Liver (tissue), 3 donors: ENCODE data around the gene ATP2B3.

ENCODE experiments used
- EGR1 ChIP-seq, 2 donors: IDR thresholded peaks; 2 replicates each; pipeline ENCODE4 v1.6.1; 2016 to 2018; ENCODE audit warnings: antibody characterized with exemption in 2 of 2, low read depth in 2 of 2
- FOXA1 ChIP-seq: IDR thresholded peaks from 2 replicates; pipeline ENCODE4 v1.6.1; 2016; ENCODE audit warnings: antibody characterized with exemption
- GABPA ChIP-seq, 2 donors: IDR thresholded peaks in 1 of 2; conservative IDR thresholded peaks in 1 of 2; 2 replicates each; pipeline ENCODE4 v1.6.1; 2016; ENCODE audit warnings: antibody characterized with exemption in 2 of 2, mild to moderate bottlenecking in 1 of 2, moderate library complexity in 1 of 2
- HNF4G ChIP-seq: IDR thresholded peaks from 2 replicates; pipeline ENCODE4 v1.6.1; 2016; ENCODE audit warnings: antibody characterized with exemption
- RXRA ChIP-seq, 2 donors: IDR thresholded peaks; 2 replicates each; pipeline ENCODE4 v1.6.1; 2017 to 2018; ENCODE audit warnings: antibody characterized with exemption in 2 of 2, mild to moderate bottlenecking in 1 of 2
- SP1 ChIP-seq: IDR thresholded peaks from 2 replicates; pipeline ENCODE4 v1.6.1; 2018; ENCODE audit warnings: antibody characterized with exemption, mild to moderate bottlenecking
- TF ChIP-seq, protein P1 (sequence below): fragments of 150-350 bp; IDR thresholded peaks from 2 replicates; pipeline ENCODE4 v1.5.1; 2017; ENCODE audit warnings: improper control_type of control experiment, low read depth, low read length; ENCODE audit not compliant: missing input control
- TF ChIP-seq, protein P2 (sequence below): IDR thresholded peaks from 2 replicates; pipeline ENCODE4 v1.6.1; 2016; ENCODE audit warnings: antibody characterized with exemption
- TF ChIP-seq, protein P3 (sequence below): IDR thresholded peaks from 2 replicates; pipeline ENCODE4 v1.6.1; 2016; ENCODE audit warnings: antibody characterized with exemption
- donor health status: healthy.
- donor health status: healthy.

DNA sequence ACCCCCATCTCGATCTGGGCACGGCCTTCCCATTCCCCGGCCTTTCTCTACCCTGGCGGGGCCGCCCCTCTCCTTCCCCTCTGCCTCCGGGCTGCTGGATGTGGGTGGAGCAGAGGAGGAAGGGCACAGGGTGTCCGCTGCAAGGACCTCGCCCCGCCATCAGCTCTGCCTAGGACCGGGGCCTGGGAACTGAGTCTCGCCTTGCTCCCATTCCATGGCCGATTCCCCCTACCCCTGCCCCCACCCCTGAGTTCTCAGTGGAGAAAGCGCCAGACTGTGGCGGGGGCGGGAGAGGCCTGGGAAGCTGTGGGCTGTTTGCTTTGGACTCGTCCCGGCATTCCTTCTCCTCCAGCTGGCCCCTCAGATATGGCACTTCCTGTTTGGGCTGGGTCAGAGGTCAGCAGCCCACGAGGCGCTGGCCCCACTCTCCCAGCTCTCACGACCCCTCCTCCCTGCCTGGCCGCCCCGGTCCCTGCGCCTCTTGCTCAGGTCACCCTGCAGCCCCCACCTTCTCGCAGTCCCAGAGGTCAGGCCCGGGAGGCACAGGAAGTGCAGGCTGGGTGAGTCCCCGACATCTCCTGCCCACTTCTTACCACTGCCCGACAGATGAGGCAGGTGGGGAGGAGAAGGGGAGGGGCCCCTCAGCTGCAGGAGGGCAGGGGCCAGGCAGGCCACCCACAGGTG, 29.1 kb upstream of the ATP2B3 start:
- TF ChIP-seq, protein P1, sequence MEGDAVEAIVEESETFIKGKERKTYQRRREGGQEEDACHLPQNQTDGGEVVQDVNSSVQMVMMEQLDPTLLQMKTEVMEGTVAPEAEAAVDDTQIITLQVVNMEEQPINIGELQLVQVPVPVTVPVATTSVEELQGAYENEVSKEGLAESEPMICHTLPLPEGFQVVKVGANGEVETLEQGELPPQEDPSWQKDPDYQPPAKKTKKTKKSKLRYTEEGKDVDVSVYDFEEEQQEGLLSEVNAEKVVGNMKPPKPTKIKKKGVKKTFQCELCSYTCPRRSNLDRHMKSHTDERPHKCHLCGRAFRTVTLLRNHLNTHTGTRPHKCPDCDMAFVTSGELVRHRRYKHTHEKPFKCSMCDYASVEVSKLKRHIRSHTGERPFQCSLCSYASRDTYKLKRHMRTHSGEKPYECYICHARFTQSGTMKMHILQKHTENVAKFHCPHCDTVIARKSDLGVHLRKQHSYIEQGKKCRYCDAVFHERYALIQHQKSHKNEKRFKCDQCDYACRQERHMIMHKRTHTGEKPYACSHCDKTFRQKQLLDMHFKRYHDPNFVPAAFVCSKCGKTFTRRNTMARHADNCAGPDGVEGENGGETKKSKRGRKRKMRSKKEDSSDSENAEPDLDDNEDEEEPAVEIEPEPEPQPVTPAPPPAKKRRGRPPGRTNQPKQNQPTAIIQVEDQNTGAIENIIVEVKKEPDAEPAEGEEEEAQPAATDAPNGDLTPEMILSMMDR = no peak
- TF ChIP-seq, protein P2, sequence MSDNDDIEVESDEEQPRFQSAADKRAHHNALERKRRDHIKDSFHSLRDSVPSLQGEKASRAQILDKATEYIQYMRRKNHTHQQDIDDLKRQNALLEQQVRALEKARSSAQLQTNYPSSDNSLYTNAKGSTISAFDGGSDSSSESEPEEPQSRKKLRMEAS = no peak
- no peak for TF ChIP-seq EGR1 (IDR thresholded peaks at IDR 0.05; ENCODE audit: low read depth in 2 of 2)
- no peak for TF ChIP-seq FOXA1
- no peak for TF ChIP-seq HNF4G
- TF ChIP-seq GABPA (IDR thresholded peaks at IDR 0.05 in 1 of 2, conservative IDR thresholded peaks at IDR 0.05 in 1 of 2) = no peak
- no peak for TF ChIP-seq SP1
- TF ChIP-seq, protein P3, sequence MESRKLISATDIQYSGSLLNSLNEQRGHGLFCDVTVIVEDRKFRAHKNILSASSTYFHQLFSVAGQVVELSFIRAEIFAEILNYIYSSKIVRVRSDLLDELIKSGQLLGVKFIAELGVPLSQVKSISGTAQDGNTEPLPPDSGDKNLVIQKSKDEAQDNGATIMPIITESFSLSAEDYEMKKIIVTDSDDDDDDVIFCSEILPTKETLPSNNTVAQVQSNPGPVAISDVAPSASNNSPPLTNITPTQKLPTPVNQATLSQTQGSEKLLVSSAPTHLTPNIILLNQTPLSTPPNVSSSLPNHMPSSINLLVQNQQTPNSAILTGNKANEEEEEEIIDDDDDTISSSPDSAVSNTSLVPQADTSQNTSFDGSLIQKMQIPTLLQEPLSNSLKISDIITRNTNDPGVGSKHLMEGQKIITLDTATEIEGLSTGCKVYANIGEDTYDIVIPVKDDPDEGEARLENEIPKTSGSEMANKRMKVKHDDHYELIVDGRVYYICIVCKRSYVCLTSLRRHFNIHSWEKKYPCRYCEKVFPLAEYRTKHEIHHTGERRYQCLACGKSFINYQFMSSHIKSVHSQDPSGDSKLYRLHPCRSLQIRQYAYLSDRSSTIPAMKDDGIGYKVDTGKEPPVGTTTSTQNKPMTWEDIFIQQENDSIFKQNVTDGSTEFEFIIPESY = no peak
- TF ChIP-seq RXRA (IDR thresholded peaks at IDR 0.05) = peak in 1 of 2 donors; percentile 4
